GM23338 (cell line): Measurements from ENCODE around the gene PLD1. TPM values are rescaled to one million over a fixed set of nuclear protein-coding genes. Genes with fewer than 3 reads are reported as not detected.

ENCODE experiments used
- ATAC-seq: fragments of 200-7000 bp; cut with Tn5 transposase; 3 replicates; pipeline ENCODE4 v1.9.1; 2020
- DNase-seq: peaks from one replicate; pipeline ENCODE4 v3.0.0-alpha.2; 2015; ENCODE audit warnings: low spot score
- H2AFZ ChIP-seq: fragments of 200-600 bp; sonication (generic); 2 replicates; pipeline ENCODE4 v1.8.0; 2016; ENCODE audit warnings: antibody characterized with exemption, mild to moderate bottlenecking, moderate library complexity
- H3F3A ChIP-seq: fragments of 200-600 bp; sonication (generic); replicated peaks from 2 replicates; pipeline ENCODE4 v1.8.0; 2017; ENCODE audit warnings: antibody characterized with exemption, mixed run types, low read depth
- H3K27ac ChIP-seq: fragments of 200-600 bp; sonication (generic); 2 replicates; pipeline ENCODE4 v1.6.1; 2016; ENCODE audit warnings: low read depth
- H3K27me3 ChIP-seq: fragments of 200-600 bp; sonication (generic); 2 replicates; pipeline ENCODE4 v1.8.0; 2016; ENCODE audit warnings: mild to moderate bottlenecking, mixed run types, moderate library complexity; ENCODE audit not compliant: insufficient read depth
- H3K36me3 ChIP-seq: fragments of 200-600 bp; sonication (generic); 2 replicates; pipeline ENCODE4 v1.8.0; 2016; ENCODE audit warnings: mild to moderate bottlenecking; ENCODE audit not compliant: insufficient read depth
- H3K4me1 ChIP-seq: fragments of 200-600 bp; sonication (generic); 2 replicates; pipeline ENCODE4 v1.8.0; 2016; ENCODE audit warnings: mild to moderate bottlenecking, moderate library complexity; ENCODE audit not compliant: insufficient read depth
- H3K4me2 ChIP-seq: fragments of 200-600 bp; sonication (generic); 2 replicates; pipeline ENCODE4 v1.7.1; 2017; ENCODE audit warnings: mixed run types
- H3K4me3 ChIP-seq: fragments of 200-600 bp; sonication (generic); 2 replicates; pipeline ENCODE4 v1.6.1; 2016; ENCODE audit warnings: mixed run types
- H3K79me2 ChIP-seq: fragments of 200-600 bp; sonication (generic); replicated peaks from 2 replicates; pipeline ENCODE4 v1.8.0; 2017; ENCODE audit warnings: mild to moderate bottlenecking; ENCODE audit not compliant: insufficient read depth
- H3K9me2 ChIP-seq: fragments of 200-600 bp; sonication (generic); 2 replicates; pipeline ENCODE4 v1.8.0; 2017; ENCODE audit not compliant: insufficient read depth
- H4K20me1 ChIP-seq: fragments of 200-600 bp; sonication (generic); replicated peaks from 2 replicates; pipeline ENCODE4 v1.8.0; 2017; ENCODE audit warnings: mild to moderate bottlenecking; ENCODE audit not compliant: insufficient read depth
- H3K27ac Mint-ChIP-seq: 2 replicates; pipeline ENCODE4 v1.8.0; 2020; ENCODE audit warnings: inconsistent platforms, mild to moderate bottlenecking, moderate library complexity, mixed read lengths
- H3K27me3 Mint-ChIP-seq: 3 replicates; pipeline ENCODE4 v1.8.0; 2022; ENCODE audit warnings: low read depth, mild to moderate bottlenecking, moderate library complexity, mixed read lengths, inconsistent platforms; ENCODE audit not compliant: insufficient read depth, poor library complexity
- H3K36me3 Mint-ChIP-seq: 3 replicates; pipeline ENCODE4 v1.8.0; 2021; ENCODE audit warnings: low read depth, mild to moderate bottlenecking, inconsistent platforms, moderate library complexity, mixed read lengths
- H3K4me1 Mint-ChIP-seq: 3 replicates; pipeline ENCODE4 v1.8.0; 2020; ENCODE audit warnings: mild to moderate bottlenecking, inconsistent platforms, mixed read lengths
- H3K4me3 Mint-ChIP-seq: 3 replicates; pipeline ENCODE4 v1.8.0; 2021; ENCODE audit warnings: moderate library complexity, mild to moderate bottlenecking, inconsistent platforms, mixed read lengths
- H3K9me3 Mint-ChIP-seq: 3 replicates; pipeline ENCODE4 v1.8.0; 2020; ENCODE audit warnings: moderate library complexity, mild to moderate bottlenecking, inconsistent platforms, mixed read lengths
- STAT1 ChIP-seq: IDR thresholded peaks from one replicate; pipeline ENCODE4 v1.6.1; 2016; ENCODE audit warnings: antibody characterized with exemption; ENCODE audit not compliant: unreplicated experiment
- polyA plus RNA-seq: library from polyadenylated mRNA; unstranded; fragments of >200 nt; fragmentation: Nextera tagmentation; extraction: Ambion mirVana; gene quantifications from 2 replicates; pipeline ENCODE4 v1.2.1, GENCODE V29; 2016
- total RNA-seq: library from RNA; depleted of rRNA; stranded (reverse); fragments of >200 nt; shearing (Covaris generic); gene quantifications from 2 replicates; pipeline ENCODE4 v1.2.3, GENCODE V29; 2014
- TF ChIP-seq, protein P1 (sequence below): IDR thresholded peaks from 2 replicates; pipeline ENCODE4 v1.6.1; 2016; ENCODE audit warnings: antibody characterized with exemption
- TF ChIP-seq, protein P2 (sequence below): fragments of 250-450 bp; sonication (Bioruptor Pico); IDR thresholded peaks from 2 replicates; pipeline ENCODE4 v1.5.0; 2020; ENCODE audit warnings: mild to moderate bottlenecking, moderate library complexity
- TF ChIP-seq, protein P3 (sequence below), 2 experiments: fragments of 200-600 bp in 1 of 2; sonication (generic) in 1 of 2; conservative IDR thresholded peaks; 2 replicates each; pipeline versions ENCODE4 v1.5.1 to v1.6.1; 2016 to 2017; ENCODE audit warnings: antibody characterized with exemption in 2 of 2, low read depth in 2 of 2, mild to moderate bottlenecking in 2 of 2, moderate library complexity in 1 of 2

The PLD1 gene
- total and polyA plus RNA-seq, 2 experiments from 2014 or later: 1.4 to 2.2 TPM

DNA sequence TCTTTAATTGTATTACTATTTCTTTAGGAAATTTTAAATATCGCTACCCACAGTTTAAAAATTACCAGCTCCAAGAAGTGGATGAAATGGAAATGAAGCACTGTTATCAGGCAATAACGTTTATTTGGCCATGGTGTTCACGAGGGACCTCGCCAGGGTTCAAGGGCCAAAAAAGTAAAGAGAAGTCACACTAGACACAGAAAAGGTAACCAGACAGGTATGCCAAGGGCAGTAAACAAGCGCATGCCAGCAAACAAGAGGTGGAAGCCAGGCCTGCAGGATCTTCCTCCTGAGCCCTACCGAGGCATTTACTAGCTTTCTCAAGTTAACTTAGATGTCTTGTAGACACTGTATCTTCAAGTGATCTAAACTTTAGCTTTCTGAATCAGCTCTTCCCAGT is 113.5 kb downstream of the PLD1 start (continued):
- TF ChIP-seq, protein P1, sequence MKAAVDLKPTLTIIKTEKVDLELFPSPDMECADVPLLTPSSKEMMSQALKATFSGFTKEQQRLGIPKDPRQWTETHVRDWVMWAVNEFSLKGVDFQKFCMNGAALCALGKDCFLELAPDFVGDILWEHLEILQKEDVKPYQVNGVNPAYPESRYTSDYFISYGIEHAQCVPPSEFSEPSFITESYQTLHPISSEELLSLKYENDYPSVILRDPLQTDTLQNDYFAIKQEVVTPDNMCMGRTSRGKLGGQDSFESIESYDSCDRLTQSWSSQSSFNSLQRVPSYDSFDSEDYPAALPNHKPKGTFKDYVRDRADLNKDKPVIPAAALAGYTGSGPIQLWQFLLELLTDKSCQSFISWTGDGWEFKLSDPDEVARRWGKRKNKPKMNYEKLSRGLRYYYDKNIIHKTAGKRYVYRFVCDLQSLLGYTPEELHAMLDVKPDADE: no peak
- TF ChIP-seq, protein P2, sequence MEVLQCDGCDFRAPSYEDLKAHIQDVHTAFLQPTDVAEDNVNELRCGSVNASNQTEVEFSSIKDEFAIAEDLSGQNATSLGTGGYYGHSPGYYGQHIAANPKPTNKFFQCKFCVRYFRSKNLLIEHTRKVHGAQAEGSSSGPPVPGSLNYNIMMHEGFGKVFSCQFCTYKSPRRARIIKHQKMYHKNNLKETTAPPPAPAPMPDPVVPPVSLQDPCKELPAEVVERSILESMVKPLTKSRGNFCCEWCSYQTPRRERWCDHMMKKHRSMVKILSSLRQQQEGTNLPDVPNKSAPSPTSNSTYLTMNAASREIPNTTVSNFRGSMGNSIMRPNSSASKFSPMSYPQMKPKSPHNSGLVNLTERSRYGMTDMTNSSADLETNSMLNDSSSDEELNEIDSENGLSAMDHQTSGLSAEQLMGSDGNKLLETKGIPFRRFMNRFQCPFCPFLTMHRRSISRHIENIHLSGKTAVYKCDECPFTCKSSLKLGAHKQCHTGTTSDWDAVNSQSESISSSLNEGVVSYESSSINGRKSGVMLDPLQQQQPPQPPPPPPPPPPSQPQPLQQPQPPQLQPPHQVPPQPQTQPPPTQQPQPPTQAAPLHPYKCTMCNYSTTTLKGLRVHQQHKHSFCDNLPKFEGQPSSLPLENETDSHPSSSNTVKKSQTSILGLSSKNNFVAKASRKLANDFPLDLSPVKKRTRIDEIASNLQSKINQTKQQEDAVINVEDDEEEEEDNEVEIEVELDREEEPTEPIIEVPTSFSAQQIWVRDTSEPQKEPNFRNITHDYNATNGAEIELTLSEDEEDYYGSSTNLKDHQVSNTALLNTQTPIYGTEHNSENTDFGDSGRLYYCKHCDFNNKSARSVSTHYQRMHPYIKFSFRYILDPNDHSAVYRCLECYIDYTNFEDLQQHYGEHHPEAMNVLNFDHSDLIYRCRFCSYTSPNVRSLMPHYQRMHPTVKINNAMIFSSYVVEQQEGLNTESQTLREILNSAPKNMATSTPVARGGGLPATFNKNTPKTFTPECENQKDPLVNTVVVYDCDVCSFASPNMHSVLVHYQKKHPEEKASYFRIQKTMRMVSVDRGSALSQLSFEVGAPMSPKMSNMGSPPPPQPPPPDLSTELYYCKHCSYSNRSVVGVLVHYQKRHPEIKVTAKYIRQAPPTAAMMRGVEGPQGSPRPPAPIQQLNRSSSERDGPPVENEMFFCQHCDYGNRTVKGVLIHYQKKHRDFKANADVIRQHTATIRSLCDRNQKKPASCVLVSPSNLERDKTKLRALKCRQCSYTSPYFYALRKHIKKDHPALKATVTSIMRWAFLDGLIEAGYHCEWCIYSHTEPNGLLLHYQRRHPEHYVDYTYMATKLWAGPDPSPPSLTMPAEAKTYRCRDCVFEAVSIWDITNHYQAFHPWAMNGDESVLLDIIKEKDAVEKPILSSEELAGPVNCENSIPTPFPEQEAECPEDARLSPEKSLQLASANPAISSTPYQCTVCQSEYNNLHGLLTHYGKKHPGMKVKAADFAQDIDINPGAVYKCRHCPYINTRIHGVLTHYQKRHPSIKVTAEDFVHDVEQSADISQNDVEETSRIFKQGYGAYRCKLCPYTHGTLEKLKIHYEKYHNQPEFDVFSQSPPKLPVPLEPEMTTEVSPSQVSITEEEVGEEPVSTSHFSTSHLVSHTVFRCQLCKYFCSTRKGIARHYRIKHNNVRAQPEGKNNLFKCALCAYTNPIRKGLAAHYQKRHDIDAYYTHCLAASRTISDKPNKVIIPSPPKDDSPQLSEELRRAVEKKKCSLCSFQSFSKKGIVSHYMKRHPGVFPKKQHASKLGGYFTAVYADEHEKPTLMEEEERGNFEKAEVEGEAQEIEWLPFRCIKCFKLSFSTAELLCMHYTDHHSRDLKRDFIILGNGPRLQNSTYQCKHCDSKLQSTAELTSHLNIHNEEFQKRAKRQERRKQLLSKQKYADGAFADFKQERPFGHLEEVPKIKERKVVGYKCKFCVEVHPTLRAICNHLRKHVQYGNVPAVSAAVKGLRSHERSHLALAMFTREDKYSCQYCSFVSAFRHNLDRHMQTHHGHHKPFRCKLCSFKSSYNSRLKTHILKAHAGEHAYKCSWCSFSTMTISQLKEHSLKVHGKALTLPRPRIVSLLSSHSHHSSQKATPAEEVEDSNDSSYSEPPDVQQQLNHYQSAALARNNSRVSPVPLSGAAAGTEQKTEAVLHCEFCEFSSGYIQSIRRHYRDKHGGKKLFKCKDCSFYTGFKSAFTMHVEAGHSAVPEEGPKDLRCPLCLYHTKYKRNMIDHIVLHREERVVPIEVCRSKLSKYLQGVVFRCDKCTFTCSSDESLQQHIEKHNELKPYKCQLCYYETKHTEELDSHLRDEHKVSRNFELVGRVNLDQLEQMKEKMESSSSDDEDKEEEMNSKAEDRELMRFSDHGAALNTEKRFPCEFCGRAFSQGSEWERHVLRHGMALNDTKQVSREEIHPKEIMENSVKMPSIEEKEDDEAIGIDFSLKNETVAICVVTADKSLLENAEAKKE (CRISPR knock-in tag): no peak
- TF ChIP-seq, protein P3, sequence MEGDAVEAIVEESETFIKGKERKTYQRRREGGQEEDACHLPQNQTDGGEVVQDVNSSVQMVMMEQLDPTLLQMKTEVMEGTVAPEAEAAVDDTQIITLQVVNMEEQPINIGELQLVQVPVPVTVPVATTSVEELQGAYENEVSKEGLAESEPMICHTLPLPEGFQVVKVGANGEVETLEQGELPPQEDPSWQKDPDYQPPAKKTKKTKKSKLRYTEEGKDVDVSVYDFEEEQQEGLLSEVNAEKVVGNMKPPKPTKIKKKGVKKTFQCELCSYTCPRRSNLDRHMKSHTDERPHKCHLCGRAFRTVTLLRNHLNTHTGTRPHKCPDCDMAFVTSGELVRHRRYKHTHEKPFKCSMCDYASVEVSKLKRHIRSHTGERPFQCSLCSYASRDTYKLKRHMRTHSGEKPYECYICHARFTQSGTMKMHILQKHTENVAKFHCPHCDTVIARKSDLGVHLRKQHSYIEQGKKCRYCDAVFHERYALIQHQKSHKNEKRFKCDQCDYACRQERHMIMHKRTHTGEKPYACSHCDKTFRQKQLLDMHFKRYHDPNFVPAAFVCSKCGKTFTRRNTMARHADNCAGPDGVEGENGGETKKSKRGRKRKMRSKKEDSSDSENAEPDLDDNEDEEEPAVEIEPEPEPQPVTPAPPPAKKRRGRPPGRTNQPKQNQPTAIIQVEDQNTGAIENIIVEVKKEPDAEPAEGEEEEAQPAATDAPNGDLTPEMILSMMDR (conservative IDR thresholded peaks at IDR 0.05; ENCODE audit: low read depth in 2 of 2): no peak

DNA sequence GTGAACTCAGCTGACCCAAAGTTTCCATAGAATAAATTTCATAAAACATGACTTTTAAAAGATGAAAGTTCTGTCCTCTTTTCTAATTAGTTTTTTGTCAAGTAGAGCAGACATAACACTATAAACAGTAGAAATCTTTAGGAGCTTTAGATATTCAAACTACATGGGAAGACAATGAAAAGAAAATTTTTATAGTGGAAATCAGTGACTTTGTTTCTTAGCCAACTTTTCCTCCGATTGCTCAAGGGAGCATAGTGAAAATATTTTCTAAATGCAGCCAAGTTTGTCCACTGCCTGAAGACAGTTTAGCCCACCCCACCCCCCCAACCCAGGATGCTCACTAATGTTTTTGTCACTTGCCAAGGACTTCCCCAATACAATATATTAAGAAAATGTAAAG is 114.9 kb downstream of the PLD1 start:
- no peaks in the 10 kb centered on the region for H3K27me3 ChIP-seq
- Mint-ChIP-seq H3K36me3 (no peaks in the 10 kb centered on the region), H3K4me3 (no peak overlapping the region), H3K9me3 (no peaks in the 10 kb centered on the region), H3K4me1 (no peaks in the 10 kb centered on the region), H3K27me3 (no peaks in the 10 kb centered on the region), H3K27ac (no peak overlapping the region)
- no peaks in the 10 kb centered on the region for H3K9me2 ChIP-seq
- DNase-seq: no peak
- H3K79me2 ChIP-seq: no peaks in the 10 kb centered on the region
- no peaks in the 10 kb centered on the region for H3K4me1 ChIP-seq
- H3K4me3 ChIP-seq: no peak overlapping the region
- no peak overlapping the region for H3K4me2 ChIP-seq
- no peak overlapping the region for H3K27ac ChIP-seq
- H3K36me3 ChIP-seq: no peaks in the 10 kb centered on the region
- no peak overlapping the region for H2AFZ ChIP-seq
- no peaks in the 10 kb centered on the region for H4K20me1 ChIP-seq
- ATAC-seq: no peak
- H3F3A ChIP-seq: no peaks in the 10 kb centered on the region
- TF ChIP-seq, protein P2 (CRISPR knock-in tag): no peak
- TF ChIP-seq STAT1: no peak
